Endometrial microvascular endothelial cells (primary cell): Measurements from ENCODE around the gene ETFB. TPM values are rescaled to one million over a fixed set of nuclear protein-coding genes. Genes with fewer than 3 reads are reported as not detected.

ENCODE experiments used
- in situ Hi-C: cut with HindIII; loops from 2 replicates; pipeline ENCODE4 v1.10.0; 2017; ENCODE audit warnings: low sequenced_read_pairs, low pct_unique_long_range_greater_than_20kb; ENCODE audit errors: inconsistent ontology term
- total RNA-seq: library from RNA; depleted of rRNA; stranded (reverse); fragments of >200 nt; gene quantifications from one replicate; pipeline ENCODE4 v1.2.3, GENCODE V29; 2015; ENCODE audit errors: inconsistent ontology term

Gene ETFB
- total RNA-seq, 1 donor from 2014 or later = 87.7 TPM

DNA sequence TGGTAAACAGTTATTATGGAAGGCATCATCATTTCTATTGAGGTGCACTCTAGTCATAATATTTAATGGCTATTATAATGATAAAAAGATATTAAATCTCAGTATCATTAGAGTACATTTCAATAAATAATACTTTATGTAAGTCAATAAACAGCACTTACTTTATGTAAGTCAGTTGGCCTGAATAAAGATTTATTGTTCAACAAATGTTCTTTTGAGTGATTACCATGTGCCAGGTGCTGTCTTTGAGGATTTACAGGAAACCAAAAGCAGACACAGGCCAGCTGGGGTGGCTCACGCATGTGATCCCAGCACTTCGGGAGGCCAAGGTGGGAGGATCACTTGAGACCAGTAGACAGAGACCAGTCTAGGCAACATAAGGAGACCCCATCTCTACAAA lies 11.2 kb upstream of the ETFB start:
- in situ Hi-C loops = no loop called here

DNA sequence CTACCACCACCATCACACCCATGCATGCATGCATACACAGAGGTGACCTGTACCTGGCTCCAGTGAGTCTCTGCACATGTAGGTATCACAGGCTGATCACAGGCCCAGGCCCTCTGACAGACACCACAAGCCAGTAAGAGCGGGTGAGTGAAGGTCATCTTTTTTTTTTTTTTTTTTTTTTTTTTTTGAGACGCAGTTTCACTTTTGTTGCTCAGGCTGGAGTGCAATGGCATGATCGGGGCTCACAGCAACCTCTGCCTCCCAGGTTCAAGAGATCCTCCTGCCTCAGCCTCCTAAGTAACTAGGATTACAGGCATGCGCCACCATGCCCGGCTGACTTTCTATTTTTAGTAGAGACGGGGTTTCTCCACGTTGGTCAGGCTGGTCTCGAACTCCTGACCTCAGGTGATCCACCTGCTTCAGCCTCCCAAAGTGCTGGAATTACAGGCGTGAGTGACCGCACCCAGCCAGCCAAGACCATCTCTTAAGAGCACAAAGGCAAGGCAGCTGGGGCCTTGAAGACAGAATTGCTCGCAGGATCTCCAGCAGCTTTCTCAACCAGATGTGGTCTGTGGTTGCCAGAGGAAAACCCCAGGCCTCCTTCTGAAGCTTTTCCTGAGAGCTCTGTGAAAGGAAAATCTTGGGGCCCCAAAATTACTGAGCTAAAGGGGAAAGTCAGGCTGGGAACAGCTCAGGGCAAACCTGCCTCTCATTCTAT lies 9.5 kb upstream of the ETFB start:
- in situ Hi-C loops = no loop called here

DNA sequence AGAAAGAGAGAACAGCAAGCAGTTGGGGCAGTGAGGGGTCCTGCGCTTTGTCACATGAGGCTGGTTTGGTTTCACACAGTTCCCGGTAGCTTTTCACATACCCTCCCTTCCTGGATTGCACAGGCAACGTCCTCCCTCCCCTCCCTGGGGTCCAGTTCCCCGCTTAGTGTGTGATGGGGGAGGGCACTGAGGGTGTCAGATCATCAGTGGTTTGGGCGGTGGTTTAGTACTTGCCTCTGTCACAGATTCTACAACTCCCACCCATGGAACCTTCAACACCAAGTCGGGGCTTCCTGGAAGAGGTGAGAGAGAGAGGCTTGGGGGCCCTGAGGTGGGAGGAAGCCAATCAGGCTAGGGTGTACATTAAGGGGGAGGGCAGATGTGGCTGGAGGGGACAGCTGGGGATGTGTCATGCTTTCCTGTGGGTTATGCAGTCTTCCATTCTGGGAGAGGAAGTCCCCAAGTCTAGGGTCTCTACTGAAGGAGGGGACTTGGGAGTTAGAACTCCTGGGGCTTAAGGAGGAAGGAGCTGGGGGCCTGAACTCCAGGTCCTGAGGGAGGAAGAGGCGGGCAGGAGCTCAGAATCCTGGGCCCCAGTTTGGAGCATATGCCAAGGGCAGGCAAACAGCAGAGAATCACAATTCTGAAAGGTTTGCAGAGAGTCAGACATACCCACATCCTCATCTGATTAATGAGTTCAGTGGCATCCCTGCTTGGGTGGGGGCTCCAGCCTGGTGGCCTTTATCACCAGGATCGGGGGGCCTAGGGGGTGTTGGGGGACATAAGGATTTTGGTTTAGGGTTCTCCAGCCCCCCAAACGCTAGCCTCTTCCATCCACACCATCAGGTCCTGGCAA lies 6.7 kb upstream of the ETFB start, which contains the start of gene NKG7:
TSS of gene NKG7 (minus strand) at position 6 of the 856 bp plus-strand sequence. CDS start 119 bp downstream, outside the sequence.
- in situ Hi-C loops = no loop called here

DNA sequence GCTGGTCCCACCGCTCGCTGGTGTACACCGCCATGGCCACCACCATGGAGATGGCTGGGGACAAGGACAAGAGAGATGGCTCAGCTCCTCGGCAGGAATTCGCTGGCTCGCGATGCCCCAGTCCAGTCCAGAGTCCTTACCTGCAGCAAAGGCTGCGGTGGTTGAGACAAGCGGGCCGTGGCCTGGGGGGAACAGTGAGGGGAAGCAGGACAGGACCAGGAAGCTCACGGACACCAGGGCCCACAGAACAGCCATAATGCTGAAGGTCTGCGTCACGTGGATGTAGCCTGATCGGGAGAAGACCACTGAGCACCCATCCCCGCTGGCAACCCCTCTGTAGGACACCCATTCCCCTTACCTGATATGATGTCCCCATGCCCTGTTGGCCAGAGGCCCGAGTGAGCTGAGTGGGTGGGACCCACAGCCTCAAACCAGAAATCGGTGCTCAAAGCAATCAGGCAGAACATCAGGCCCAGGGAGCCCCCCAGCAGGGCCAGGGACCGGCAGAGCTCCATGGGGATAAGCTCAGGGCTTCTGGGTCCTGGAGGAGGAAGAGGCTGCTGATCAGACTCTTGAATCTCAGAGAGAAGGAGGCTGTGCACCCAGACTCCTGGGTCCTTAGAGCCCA lies 5.9 kb upstream of the ETFB start:
- in situ Hi-C loops = no loop called here

DNA sequence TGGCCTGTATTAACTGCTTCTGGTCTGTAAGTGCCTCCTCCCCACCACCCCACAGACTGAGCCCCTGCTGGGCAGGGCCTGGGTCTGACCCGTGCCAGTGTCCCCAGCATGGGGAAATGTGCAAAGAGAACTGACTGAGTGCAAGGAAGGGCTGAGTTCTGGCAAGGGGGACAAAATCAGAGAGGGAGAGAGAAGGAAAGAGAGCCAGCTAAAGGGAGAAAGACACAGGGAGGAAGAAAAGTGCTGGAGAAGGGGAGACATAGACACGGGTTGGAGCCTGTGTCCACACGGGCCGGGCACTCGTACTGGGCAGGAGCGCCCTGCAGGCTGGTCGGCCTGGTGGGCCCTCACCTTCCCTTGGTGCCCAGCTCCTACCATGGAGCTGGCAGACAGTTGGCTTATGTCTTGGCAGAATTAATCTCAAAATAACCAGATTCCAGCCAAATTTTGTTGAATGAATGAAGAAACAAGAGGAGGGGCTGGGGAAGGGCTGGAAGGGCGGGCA lies 5.0 kb upstream of the ETFB start:
- in situ Hi-C loops = no loop called here

DNA sequence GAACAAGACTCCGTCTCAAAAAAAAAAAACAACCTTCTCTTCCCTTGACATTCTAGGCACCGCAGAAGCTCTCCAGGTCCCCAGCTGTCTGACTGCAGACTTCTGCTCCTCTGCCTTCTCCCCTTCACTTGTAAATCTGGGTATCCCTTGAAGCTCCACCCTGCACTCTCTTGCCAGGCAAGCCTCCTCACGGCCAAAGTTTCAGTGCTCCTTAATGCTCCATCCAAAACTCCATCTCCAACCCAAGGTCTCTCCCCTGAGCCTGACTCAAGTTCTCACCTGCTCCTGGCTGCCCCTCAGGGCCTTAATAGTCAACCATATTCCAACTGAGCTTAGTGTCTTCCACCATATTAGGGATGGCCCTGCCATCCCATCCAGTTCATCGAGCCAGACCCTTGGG lies 4.0 kb upstream of the ETFB start:
- in situ Hi-C loops = no loop called here

DNA sequence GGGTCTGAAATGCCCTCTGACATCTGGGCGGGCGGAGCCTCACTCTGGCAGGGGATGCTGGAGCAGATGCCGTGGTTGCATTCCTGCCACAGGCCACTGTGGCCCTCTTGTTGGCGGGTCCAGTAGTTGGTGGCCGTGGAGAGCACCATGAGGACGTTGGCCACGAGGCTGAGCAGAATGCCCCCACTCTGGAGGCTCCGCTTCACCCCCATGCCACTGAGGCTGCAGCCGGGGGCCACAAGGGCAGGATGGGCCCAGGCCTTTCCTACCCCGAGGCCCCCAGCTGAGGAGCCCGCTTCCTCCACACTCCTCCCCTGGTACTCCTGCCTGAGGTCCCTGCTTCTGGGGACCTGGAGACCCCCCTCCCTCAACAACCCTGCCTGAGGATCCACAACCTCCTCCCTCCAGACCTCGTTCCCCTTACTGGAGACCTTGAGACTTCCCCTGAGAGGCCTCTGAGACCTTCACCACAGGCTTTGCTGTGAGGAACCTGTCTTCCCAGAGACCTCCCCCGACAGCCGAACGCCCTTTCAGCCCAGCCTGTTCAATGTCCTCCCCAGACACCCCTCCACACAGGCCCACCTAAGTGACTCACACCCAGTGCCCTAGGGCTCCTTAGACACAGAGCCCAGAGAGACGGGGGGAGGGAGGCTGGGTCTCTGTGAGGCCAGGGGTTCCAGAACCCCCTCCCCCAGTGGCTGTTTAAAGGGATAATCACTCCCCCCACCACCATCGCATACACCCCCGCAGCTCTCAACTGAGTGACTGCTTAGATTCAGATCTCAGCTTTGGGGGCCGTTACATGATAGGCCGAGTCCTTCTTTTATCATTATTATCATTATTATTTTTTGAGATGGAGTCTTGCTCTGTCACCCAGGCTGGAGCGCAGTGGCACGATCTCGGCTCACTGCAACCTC lies 2.4 kb upstream of the ETFB start, which contains the start of gene CLDND2:
TSS of gene CLDND2 (minus strand) at position 638 of the 917 bp plus-strand sequence. CDS start at position 212, 426 bp downstream.
- in situ Hi-C loops = no loop called here

DNA sequence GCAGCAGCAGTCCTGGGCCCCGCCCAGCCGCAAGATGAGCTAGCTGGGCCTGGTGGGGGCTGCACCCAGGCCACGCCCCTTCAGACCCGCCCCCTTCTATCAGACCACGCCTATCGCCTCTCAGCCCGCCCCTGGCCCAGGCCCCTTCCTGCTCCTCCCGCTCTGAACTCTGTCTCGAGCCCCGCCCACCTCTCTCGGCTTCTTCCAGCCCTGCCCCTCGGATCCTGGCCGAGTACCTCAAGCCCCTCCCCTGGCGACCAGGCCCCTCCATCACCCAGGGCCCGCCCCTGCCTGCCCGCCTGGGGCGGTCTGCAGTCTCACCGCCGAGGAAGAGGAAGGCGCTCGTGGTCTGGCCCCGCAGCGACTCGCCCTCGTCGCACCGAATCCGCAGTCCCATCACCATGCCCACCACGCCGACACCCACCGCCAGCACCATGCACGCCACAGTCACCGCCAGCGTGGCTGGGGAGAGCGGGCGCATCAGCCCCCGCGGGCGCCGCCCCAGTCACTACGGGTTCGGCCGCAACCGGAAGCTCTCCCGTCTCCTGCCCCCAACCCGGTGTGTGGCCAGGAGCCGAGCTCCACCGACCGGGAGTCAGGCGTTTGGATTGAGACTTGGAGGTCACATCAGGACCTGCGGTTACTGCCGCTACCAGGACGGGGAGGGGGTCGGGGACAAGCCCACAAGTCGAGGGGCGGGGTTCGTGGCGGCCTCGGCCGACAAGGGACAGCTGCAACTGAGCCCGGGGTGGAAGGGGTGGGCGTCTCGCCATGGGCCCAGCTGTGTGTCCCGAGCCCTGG lies 1.6 kb upstream of the ETFB start:
- in situ Hi-C loops = no loop called here

DNA sequence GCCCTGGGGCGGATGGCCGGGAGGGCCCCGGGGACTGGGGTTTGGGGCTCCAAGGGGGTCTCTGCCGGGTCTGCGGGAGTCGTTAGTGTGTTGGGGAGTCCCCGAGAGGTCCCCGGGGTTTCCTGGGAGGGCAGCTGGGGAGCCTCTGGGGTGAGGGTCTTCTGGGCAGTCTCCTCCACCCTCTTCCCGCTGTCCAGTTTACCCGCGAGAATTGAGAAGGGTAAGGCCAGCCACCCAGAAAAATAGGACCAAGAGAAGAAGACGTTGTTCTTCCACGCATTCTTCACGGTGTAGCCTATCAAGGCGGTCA lies 1.0 kb upstream of the ETFB start:
- in situ Hi-C loops = no loop called here

DNA sequence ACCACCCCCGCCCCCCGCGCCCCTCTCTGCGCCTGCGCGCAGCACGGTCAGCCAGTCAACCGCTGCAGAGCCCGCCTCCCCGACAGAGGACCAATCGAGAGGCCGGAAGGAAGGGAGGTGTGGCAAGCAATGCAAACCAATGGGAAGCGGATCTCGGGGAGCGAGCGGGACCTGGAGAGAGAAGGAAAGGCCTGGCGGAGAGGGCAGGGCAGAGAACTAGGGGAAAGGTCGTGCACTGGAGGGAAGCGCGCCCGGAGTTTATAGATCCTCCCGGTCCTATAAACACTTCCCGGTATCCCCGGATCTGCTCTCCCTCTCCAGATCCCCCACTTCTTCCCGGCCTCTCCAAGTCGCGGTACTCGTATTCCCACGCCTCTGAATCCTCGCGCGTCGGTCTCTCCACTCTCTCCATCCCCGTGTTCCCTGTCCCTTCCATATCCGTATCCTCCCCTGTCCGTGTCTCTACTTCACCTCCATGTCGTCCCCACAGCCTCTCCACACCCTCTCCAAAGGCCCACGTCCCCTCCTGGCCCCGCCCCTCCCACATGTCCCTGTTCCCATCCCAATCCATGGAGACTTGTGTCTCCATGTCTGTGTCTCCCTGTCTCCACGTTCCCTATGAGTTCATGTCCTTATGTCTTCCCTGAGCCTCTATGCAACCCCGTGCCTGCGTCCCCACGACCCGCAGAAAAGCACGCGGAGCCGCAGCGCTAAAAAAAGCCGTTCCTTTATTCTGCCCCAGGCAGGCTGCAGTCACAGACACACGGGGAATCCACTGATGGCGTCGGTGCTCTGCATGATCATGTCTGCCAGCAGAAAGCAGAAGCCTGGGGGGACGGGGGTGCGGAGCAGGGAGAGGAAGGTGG lies 434 bp upstream of the ETFB start:
- in situ Hi-C loops = no loop called here

DNA sequence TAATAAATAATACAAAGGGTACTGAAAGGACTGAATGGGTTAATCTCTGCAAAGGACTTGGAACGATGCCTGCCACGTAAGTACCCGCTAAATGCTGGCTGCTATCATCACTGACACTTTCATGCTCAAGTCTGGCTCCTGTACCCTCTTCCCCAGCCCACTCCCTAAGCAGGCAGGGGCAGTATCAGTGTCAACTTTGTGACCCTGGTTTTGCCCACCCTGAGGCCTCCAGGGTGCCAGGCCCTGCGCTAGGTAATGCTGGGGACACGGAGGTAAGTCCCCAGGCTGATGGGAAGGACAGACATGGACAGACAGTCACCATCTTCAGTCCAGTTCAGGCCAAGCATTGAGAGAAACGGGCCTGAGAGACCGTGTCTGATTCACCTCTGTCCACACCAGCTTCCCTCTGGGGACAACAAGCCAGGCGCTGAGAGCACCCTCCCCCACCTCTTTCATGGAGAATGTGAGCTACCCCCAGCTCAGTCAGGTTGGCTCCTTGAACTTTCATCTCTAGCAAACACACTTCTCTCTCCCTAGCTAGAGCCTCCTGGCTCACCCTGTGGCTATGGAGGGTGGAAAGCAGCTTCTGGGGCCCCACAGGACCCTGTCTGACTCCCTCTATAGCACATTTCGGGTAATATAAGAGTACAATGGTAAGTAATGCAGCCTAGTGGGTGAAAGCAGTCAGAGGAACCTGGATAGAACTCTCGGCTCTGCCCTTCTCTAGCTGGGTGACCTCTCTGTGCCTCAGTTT lies 800 bp downstream of the ETFB start:
- in situ Hi-C loops = no loop called here

DNA sequence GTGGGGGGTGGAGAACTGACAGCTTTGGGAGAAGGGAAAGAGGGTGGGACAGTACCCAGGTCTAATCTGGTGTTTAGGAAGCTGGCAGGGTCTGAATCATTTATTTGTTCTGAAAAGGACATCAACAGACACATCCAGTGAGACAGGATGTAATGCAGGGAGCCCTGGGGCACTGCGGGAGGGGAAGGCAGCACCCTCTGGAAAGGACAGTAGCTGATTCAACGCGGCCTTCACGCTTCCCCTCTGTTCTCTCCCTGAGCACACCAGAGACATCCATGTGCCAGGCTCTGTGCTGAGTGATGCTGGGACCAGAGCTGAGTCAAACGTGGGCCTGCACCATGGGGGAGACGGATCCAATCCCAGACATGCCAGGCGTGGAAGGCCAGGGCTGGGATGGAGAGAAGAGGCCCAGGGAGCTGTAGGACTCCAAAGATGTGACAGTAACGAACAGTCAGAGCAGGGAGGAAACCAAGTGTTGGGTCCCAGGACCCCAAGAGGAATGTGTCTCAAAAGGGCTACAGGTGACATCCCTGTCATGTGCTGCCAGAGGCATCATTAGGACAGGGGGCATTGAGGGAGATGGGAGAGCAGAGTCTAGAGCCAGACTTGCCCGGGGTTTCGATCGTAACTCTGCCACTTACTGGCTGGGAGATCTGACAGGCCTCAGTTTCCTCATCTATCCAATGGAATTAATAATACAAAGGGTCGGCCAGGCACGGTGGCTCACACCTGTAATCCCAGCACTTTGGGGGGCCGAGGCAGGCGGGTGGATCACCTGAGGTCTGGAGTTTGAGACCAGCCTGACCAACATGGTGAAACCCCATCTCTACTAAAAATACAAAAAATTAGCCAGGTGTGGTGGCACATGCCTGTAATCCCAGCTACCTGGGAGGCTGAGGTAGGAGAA lies 1.7 kb downstream of the ETFB start:
- in situ Hi-C loops = no loop called here

DNA sequence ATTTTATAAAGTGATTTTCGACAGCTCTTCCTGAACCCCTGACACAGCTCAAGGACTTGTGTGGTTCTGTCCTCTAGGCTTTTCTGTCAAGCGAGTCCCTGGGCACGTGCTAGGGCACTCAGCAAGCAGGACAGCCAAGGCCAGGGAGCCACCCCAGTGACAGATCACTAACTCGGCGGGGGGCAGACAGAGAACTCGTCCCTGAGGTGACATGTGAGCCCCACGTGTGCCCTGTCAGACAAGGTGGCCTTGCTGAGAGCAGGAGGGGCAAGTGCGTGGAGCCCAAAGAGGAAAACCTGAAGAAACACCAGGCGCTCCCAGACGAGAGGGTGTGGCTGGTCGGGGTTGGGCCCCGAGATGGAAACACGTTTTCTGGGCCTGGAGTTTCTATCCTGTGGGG lies 4.9 kb downstream of the ETFB start:
- in situ Hi-C loops = no loop called here

DNA sequence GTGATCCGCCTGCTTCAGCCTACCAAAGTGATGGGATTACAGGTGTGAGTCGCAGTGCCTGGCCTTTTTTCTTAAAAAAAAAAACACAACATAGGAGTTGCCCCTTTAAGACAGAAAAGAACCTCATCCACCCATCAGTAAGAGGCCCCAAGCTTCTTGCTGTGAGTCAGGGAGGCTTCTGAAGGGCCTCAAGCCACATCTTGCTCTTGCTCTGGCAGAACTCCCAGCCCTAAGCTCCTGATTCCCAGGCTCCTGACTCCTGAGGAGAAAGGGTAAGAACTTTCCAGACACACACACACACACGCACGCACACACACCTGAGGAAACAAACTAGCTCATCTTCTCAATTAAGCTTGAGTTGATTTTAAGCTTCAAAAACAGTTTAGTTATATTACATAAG lies 6.9 kb downstream of the ETFB start:
- in situ Hi-C loops = no loop called here

DNA sequence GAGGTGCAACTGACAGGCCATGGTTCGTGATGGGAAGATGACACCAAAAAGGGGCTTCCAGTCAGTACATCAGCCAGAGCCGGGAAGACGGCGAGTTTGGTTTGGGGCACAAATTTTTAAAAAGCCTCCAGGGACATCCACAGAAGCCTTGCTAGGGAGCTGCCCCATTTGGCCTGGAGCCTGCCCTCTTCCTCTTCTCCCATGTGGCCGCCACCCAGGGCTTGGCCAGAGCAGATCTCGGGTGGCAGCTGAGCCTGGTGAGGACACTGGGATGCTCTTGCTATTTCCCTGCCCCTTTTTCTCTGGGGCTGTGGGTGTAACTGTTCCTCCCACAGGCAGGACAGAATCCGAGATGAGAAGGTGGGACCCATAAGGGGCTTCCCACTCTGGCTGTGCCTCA lies 8.2 kb downstream of the ETFB start:
- in situ Hi-C loops = no loop called here
